Astrocyte of the hippocampus (primary cell): Measurements from ENCODE around the gene SLC35F4.
"Not testable (repeated sequence)": the region's sequence is repeated elsewhere in the genome, so short reads cannot be mapped to it uniquely, and the experiment has no call there.

Source experiments
- DNase-seq: peaks from one replicate; pipeline ENCODE4 v3.0.0; 2011; ENCODE audit warnings: low read depth, low spot score

The SLC35F4 gene

DNA sequence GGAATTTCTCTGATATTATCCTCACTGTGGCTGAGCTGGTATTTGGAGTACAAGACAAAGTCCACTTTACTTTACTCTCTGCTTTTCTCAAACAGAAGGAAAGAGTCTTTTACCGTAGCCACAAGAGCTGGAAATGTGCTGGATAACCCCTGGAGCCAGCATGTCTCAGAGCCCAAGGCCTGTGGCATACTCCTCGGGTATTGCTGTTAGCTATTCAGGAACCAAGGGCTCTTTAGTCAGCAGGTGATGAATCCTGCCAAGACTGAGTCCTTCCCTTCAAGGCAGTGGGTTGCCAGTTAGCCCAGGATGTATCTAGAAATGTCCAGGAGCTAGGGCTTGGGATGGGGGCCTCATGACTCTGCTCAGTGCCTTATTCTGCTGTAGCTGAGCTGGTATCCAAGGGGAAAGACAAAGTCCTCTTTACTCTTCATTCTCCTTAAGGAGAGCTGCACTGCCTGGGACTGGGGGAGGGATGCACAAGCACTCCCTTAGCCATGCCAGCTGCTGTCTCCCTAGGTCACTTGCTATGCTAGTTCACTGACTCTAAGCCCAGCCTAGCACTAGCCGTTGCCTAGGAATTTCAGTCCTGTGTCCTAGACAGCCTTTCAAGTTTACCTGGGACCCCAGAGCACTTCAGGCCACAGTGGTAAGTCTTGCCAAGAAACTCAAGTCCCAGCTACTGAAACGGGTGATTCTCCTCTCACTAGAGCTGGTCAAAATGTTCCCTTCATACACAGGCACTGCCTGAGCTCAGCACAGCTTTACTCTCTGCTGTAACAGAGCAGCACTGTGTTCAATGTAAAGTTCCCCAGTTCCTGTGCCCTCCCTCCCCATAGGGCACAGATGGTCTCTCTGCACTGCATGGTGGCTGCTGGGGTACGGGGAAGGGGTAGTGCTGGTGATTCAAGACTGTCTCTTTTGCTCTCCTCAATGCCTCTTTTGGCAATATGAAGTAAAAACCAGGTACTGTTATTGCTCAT lies 136.4 kb downstream of the SLC35F4 start:
- DNase-seq = no peak

GRCh38 chr14:57725399-57726077 lies 140.4 kb downstream of the SLC35F4 start:
- peak; percentile 11 for DNase-seq

- DNase-seq = not testable (repeated sequence)
Measured at GRCh38 chr14:57722141-57722540, 143.8 kb downstream of the SLC35F4 start.

GRCh38 chr14:57714487-57714931 lies 151.4 kb downstream of the SLC35F4 start:
- peak; percentile 23 for DNase-seq

GRCh38 chr14:57712698-57713097 lies 153.2 kb downstream of the SLC35F4 start:
- no peak for DNase-seq

- peak; percentile 2 for DNase-seq
Measured at GRCh38 chr14:57712102-57712501, 153.8 kb downstream of the SLC35F4 start.

GRCh38 chr14:57709909-57710308 lies 156.0 kb downstream of the SLC35F4 start:
- no peak for DNase-seq

- DNase-seq = not testable (repeated sequence)
Measured at GRCh38 chr14:57709086-57709485, 156.8 kb downstream of the SLC35F4 start.

GRCh38 chr14:57707219-57707618 lies 158.7 kb downstream of the SLC35F4 start:
- no peak for DNase-seq

DNA sequence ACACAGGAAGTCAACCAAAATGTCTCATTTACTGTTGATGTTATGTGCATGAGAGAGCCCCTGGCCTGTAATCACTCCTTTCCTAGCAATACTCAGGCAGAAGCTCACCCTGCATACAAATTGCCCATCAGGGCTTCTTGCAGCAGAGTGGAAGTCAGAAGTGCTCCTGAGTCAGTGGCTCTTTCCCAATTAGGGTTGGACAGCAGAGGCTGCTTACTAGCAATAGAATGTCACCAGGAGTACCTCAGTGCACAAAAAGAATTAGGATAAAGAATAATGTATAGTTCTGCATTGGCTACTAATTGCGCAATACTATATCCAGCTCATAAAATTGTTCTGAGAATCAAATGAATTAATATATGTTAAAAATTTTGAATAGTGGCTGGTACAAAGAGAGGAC lies 161.1 kb downstream of the SLC35F4 start:
- no peak for DNase-seq

- no peak for DNase-seq
Measured at GRCh38 chr14:57699947-57700346, 165.9 kb downstream of the SLC35F4 start.

DNA sequence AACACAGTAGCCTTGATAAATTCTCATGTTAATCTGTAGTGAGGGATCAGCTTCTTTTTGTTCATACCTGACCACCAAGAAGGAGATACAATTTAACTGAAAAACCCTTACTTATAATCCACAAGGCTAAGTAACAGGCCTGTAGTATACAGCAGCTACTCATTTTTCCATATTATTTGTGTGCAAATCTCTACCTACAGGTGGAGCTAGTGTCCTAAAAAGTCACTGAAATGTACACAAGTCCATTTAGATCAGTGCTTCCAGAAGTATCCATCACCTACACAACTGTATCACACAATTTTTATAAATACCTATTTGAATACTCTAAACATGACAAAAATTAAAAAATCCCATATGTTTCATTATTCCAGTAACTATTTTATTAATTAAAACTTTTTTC lies 173.2 kb downstream of the SLC35F4 start:
- peak; percentile 71 for DNase-seq

GRCh38 chr14:57687416-57687815 lies 178.5 kb downstream of the SLC35F4 start:
- no peak for DNase-seq

GRCh38 chr14:57686304-57686703 lies 179.6 kb downstream of the SLC35F4 start:
- DNase-seq = no peak

GRCh38 chr14:57671021-57671420 lies 194.9 kb downstream of the SLC35F4 start:
- no peak for DNase-seq

DNA sequence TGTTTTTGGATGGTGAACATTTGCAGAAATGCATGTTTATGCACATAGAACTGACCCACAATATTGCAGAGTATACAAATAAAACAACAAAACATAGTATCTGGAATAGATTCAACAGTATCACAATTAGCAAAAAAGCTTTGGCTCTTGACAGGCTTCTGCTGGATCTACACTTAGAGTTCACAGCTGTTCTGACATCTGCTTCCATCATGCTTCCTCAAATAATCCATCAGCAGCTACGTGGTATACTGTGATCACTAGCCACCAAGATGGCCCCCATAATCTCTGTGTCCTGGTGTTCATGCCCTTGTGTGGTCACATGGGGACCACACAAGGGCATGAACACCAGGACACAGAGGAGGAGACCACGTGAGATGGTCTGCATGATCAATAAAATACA lies 205.7 kb downstream of the SLC35F4 start:
- DNase-seq = no peak

DNA sequence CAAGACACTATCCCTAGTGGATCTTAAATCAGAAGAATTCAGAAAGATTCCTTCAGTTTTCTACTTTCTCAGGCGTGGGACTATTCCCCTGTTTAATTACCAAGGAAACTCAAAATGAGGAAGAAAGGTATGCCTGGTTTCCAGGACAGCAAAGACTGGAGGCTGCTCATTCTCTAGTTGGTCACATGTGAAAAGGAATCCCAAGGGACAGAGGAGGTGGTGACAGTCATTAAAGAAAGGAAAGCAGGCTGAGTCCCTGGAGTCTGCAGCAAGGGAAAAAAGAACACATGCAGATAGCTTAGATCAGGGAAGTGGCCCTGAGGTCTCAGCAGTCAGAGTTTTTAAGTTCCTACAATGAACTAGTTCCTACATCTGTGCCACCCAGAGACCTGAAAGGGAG lies 206.8 kb downstream of the SLC35F4 start:
- no peak for DNase-seq

- DNase-seq = peak; percentile 38
Measured at GRCh38 chr14:57657487-57657886, 208.4 kb downstream of the SLC35F4 start.

- no peak for DNase-seq
Measured at GRCh38 chr14:57656853-57657252, 209.0 kb downstream of the SLC35F4 start.

DNA sequence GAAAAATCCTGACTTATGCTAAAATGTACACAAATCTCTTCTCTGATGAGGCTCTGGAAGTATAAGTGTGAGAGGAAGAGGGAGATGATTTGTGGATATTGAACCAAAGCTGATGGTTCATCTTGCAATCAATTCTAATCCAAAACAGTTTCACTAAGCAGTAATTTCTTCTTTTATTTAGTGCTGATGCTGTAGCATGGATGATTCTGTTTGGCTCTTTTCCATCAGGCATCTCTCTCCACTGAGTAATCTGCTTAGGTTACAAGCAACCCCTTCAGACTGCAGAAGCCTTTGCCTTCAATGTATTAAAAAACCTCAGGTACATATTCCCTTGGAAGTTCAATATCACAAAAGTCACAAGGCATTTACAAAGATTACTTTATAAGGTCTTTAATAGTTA lies 213.1 kb downstream of the SLC35F4 start:
- DNase-seq = peak; percentile 5

DNA sequence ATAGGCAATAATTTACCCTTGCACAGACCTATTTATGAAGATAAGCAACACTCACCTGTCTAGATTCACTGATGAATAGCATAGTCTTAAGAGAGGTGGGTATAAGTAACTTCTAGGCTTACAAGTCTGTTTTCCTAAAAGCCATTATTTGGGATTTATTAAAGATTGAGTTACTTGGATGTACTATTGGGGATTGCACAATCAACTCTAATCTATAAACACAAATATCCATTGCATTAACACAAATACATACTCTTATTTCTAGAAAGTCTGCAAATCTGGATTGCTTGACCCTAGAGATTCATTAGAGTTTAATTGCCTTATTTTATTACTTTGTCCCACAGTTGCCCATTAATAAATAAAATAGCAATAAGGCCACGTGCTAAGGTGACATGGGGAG lies 224.1 kb downstream of the SLC35F4 start:
- DNase-seq = no peak

DNA sequence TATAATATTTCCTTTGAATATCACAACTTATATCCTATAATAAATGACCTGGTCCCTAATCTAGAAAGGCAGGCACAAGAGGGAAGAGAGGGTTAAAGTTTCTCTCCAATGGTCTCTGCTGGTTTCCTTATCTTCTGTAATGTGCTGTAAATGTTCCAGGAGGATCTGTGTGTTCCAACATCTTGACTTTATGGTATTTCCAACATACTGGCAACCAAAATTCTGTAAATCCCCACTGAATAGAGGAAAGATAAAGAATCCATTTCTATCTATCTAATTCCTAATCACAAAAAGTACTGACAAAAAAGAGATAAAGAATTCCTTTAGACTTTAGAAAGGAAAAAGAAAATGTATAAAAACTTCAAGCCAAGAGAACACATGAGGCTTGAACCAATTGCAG lies 225.9 kb downstream of the SLC35F4 start:
- no peak for DNase-seq

- DNase-seq = no peak
Measured at GRCh38 chr14:57637901-57638300, 228.0 kb downstream of the SLC35F4 start.
